GM11168 (cell line): Measurements from ENCODE around the gene STMN3.
"Not testable (repeated sequence)": the region's sequence is repeated elsewhere in the genome, so short reads cannot be mapped to it uniquely, and the experiment has no call there.

Source experiments
- in situ Hi-C: fragments of 300-500 bp; cut with MboI; formaldehyde crosslinking; loops from one replicate; pipeline ENCODE4 v1.12.0; 2022; ENCODE audit warnings: low sequenced_read_pairs; ENCODE audit not compliant: unreplicated experiment

Gene STMN3

DNA sequence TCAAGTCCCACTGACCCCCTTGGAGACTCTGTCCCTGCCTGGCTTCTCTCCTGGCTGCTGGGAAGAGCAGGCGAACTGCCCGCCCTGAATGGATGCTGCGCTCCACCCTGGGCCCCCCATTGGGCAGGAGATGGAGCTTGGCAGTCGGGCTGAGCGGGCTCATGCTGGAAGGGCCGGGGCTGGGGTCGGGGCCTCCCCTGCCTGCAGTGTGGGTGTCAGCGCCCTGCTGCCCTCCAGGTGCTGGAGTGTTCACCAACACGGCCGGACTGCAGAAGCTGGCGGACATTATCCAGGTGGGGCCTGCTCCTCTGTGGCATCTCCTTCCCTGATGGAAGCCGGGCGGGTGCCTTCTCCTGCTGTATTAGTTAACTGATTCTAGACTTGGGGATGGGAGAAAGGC lies 27.2 kb upstream of the STMN3 start:
- in situ Hi-C loops, result no loop called here

- in situ Hi-C loops, result no loop called here
These were observed 26.6 kb upstream of the STMN3 start for GRCh38 chr20:63679799-63680305.

DNA sequence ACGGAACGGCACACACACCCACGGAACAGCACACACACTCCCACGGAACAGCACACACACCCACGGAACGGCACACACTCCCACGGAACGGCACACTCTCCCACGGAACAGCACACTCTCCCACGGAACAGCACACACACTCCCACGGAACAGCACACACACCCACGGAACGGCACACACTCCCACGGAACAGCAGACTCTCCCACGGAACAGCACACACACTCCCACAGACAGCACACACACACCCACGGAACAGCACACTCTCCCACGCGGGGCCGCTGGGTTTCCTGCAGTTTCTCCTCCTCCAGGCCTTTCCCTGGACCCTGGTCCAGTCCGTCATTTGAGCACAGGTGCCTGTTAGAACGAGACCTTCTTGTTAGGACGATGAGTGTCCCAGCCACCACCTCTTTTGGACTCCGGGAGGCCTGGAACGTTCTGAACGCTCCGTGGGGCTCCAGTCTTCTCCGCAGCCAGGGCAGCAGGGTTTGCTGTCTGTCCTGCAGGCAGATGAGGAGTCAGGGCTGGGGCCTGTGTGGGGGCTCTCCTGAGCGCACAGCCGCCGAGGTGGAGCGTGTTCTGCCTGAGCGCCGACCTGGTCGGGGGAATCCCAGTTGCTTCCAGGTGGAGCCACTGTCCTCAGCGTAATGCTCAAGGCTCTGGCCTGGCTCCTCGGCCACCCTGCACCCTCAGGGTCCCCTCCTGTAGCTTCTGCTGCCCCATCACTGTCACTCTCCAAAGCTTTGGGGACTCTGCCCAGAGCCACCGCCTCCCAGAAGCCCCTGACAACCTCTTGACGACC lies 25.6 kb upstream of the STMN3 start:
- in situ Hi-C loops, result no loop called here

GRCh38 chr20:63678071-63678470 lies 24.8 kb upstream of the STMN3 start:
- in situ Hi-C loops, result no loop called here

- in situ Hi-C loops, result no loop called here
These were observed 22.6 kb upstream of the STMN3 start for GRCh38 chr20:63675681-63676368.

GRCh38 chr20:63673951-63674350 lies 20.7 kb upstream of the STMN3 start:
- in situ Hi-C loops, result no loop called here

GRCh38 chr20:63672666-63673065 lies 19.4 kb upstream of the STMN3 start:
- in situ Hi-C loops, result no loop called here

- in situ Hi-C loops, result not testable (repeated sequence)
These were observed 18.5 kb upstream of the STMN3 start for GRCh38 chr20:63671695-63672094.

DNA sequence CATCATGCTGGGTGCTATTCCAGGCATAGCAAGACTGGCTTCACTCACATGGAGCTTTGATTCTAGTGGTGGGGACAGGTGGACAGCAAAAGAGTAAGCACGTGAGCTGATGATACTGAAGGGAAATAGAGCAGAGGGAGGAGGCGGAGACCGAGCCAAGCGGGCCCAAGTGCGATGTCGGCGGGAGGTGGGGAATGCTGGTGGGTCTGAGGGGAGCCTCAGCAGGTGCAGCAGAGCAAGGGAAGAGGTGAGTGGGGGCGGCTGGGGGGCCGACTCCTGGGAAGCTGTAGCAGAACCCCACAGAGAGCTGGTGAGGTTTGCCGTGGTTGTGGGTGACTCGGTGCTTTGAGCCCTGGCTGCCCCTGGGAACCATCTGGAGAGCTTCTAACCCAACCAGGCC lies 15.1 kb upstream of the STMN3 start:
- in situ Hi-C loops, result no loop called here

DNA sequence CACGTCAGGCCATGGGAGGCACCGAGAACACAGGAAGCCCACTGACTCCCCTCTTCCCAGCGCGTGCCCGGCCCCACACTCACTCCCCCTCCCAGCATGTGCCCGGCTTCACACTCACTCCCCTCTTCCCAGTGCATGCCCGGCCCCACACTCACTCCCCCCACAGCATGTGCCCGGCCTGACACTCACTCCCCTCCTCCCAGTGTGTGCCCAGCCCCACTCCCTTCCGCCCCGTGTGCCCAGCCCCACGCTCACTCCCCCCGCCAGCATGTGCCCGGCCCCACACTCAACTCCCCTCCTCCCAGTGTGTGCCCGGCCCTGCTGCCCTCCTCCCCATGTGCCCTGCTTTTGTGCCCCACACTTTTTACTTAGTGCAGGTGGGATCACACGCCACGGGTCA lies 14.6 kb upstream of the STMN3 start:
- in situ Hi-C loops, result no loop called here

DNA sequence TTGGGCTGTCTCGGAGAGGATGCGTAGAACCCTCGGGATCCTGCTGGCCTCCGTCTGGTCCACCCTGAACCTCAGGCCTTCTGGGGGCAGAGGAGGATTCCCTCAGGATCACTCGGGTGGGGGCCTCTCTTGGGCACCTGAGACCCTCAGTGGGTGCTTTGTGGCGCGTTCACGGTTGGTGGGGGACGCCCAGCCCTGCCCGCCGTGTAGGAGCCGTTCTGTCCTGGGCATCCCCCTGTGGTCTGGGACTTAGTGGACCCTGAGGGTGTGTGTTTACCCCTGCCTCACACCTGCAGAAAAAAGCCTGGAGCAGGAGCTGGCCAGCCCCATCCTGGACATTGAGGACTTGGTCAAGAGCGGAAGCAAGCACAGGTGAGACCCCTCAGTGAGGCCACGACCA lies 12.5 kb upstream of the STMN3 start:
- in situ Hi-C loops, result no loop called here

DNA sequence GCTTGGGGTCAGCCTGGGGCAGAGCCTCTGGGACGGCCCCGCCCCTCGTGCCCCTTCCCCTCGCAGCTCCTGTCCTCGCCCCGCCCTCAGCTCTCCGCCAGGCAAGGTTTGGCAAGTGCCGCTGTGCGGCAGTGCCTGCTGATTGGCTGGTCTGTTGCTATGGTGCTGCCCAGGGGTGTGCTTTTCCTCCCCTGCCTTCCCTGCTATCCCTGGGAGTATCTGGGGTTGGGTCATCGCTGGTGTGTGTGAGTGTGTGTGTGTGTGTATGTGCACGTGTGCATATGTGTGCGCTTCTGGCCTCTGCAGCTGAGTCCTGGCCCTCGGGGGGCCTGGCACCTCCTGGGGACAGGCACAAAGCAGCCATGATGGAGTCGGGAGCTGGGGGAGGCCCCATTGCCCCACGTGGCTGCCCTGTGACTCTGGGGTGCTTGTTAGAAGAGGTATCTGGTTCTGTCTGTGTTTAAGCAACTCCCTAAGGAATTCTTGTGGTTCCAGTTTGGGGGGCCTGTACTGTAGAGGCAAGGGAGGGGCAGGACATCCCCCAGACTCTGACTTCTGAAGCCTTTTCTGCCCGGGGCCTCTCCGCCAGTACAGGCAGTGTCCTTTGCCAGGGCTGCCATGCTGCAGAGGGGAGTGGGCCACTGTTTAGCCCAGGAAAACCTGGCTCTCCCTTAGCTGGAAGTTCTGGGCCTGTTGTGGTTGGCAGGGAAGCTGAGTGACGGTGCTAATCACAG lies 11.8 kb upstream of the STMN3 start:
- in situ Hi-C loops, result no loop called here

GRCh38 chr20:63664143-63664851 lies 11.1 kb upstream of the STMN3 start:
- in situ Hi-C loops, result no loop called here

GRCh38 chr20:63663332-63664066 lies 10.3 kb upstream of the STMN3 start:
- in situ Hi-C loops, result no loop called here

DNA sequence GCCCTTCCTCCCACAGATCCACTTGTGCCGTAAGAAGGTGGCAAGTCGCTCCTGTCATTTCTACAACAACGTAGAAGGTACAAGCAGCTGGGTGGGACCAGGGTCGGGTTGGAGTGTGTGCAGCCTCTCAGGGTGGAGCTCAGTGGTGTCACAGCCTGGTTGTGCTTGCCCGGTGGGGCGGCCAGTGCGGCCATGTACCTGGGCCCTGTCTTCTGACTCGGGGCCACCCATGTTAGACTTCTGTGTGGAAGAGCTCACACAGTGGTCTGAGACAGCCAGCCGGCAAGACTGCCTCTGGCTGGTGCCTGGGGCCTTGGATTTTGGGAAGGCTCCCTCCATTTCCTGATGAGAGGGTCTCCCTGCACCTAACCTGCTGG lies 9.6 kb upstream of the STMN3 start:
- in situ Hi-C loops, result no loop called here

GRCh38 chr20:63661959-63662812 lies 9.0 kb upstream of the STMN3 start:
- in situ Hi-C loops, result no loop called here

DNA sequence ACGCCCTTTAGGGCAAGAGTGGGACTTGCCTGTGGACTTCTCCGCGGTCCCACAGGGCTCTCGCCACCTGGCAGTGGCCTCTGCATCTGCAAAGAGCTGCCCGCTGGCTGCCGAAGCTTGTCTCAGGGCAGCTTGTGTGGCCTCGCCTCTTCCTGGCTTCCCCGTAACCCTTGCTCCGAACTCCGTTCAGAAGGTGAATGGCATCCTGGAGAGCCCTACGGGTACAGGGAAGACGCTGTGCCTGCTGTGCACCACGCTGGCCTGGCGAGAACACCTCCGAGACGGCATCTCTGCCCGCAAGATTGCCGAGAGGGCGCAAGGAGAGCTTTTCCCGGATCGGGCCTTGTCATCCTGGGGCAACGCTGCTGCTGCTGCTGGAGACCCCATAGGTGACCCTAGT lies 7.9 kb upstream of the STMN3 start:
- in situ Hi-C loops, result no loop called here

DNA sequence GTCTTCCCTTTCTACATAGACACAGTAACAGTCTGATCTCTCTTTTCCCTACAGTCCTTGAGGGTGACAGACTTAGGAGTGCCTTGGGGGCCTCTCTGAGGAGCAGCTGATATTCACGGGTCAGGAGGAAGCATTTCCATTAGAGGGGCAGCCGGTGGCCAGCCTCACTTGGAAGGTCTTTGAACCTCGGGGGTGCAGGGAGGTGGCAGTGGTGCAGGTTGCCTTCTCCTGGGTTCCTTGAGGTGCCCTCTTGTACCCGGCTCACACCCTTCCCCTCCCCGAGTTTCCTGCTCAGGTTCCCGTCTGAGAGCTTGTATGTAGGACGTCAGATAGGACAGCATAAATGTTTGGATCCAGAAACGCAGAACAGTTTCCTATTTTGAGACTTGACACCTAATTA lies 7.4 kb upstream of the STMN3 start:
- in situ Hi-C loops, result no loop called here

- in situ Hi-C loops, result not testable (repeated sequence)
These were observed 7.0 kb upstream of the STMN3 start for GRCh38 chr20:63660174-63660573.
